Kidney (tissue), 14 donors: Measurements from ENCODE around the gene DDAH1. TPM values are rescaled to one million over a fixed set of nuclear protein-coding genes. Genes with fewer than 3 reads are reported as not detected.
A peak's percentile ranks its signal among the peaks of the same experiment; 100 is the strongest.

Experiments used
- DNase-seq, 5 donors: peaks; one replicate each; pipeline ENCODE4 v3.0.0-alpha.2; 2013 to 2020
- FAIRE-seq: peaks from 2 replicates; lab custom pipeline; 2012; peaks lifted over from hg19 to GRCh38; lab: Jason Lieb, UNC
- H3K27ac ChIP-seq, 2 donors: one replicate each; pipeline ENCODE4 v1.7.0; 2013; ENCODE audit warnings: low read depth in 2 of 2, low read length in 2 of 2, inconsistent platforms in 1 of 2
- H3K27me3 ChIP-seq: one replicate; pipeline ENCODE4 v1.7.1; 2013; ENCODE audit warnings: low read length, inconsistent platforms; ENCODE audit not compliant: control insufficient read depth, insufficient read depth
- H3K36me3 ChIP-seq, 3 donors: one replicate each; pipeline versions ENCODE4 v1.7.0 to v1.7.1; 2013; ENCODE audit warnings: low read length in 3 of 3, control low read depth in 1 of 3, inconsistent platforms in 1 of 3; ENCODE audit not compliant: insufficient read depth in 3 of 3, control insufficient read depth in 2 of 3
- H3K4me1 ChIP-seq, 3 donors: one replicate each; pipeline versions ENCODE4 v1.7.0 to v1.7.1; 2013; ENCODE audit warnings: low read length in 3 of 3, inconsistent platforms in 1 of 3, low read depth in 1 of 3; ENCODE audit not compliant: control insufficient read depth in 2 of 3, insufficient read depth in 2 of 3
- H3K4me3 ChIP-seq, 3 donors: one replicate each; pipeline versions ENCODE4 v1.7.0 to v1.8.1; 2013; ENCODE audit warnings: low read length in 3 of 3, control low read depth in 1 of 3, inconsistent platforms in 1 of 3
- H3K9ac ChIP-seq, 3 donors: one replicate each; pipeline versions ENCODE4 v1.7.0 to v1.7.1; 2013; ENCODE audit warnings: low read length in 3 of 3, control low read depth in 1 of 3, inconsistent platforms in 1 of 3
- H3K9me3 ChIP-seq, 3 donors: one replicate each; pipeline versions ENCODE4 v1.7.0 to v1.7.1; 2013; ENCODE audit warnings: low read length in 3 of 3, control low read depth in 1 of 3, inconsistent platforms in 1 of 3; ENCODE audit not compliant: control insufficient read depth in 2 of 3, insufficient read depth in 1 of 3
- CTCF ChIP-seq: IDR thresholded peaks from 3 replicates; pipeline ENCODE4 v1.5.1; 2012; ENCODE audit warnings: mild to moderate bottlenecking, moderate library complexity, borderline replicate concordance; ENCODE audit not compliant: insufficient read depth; ENCODE audit errors: extremely low read depth
- intact Hi-C: fragments of 100-400 bp; cut with DNase I; formaldehyde crosslinking; loops from one replicate; pipeline ENCODE4 v1.11.1; 2022
- polyA plus RNA-seq: library from polyadenylated mRNA; stranded (reverse); fragments of 350-450 nt; fragmentation: Illumina TruSeq; extraction: RNeasy Lipid Tissue Mini Kit (QIAGEN cat#74804); gene quantifications from one replicate; pipeline ENCODE4 v1.2.3, GENCODE V29; 2014; ENCODE audit warnings: low read depth, low replicate concordance; ENCODE audit not compliant: insufficient read depth
- total RNA-seq: library from RNA; stranded (reverse); fragmentation: NEBNext Ultra II Directional; extraction: Animal tissue kit (Norgen Biotek cat#: 25700); gene quantifications from one replicate; pipeline ENCODE4 v1.2.1, GENCODE V29; 2021
- donor health status: control.
- donor health status: control.
- donor health status: control.
- donor health status: control.
- donor health status: control.
- donor health status: DM: yes; HTN: yes; CAD: no.
- donor health status: Normal renal cell carcinoma (clear cell type).

Gene DDAH1
- total and polyA plus RNA-seq, 2 donors from 2014 or later, result 73.1 to 98.9 TPM

GRCh38 chr1:85334962-85335361 lies 130.0 kb downstream of the DDAH1 start:
- DNase-seq, result no peak
- Histone ChIP-seq H3K27ac (no peak overlapping the region), H3K4me3 (no peak overlapping the region), H3K4me1 (peaks cover 0 to 11% (median 8%) of the 10 kb centered on the region in 3 donors), H3K36me3 (no peaks in the 10 kb centered on the region), H3K9ac (no peak overlapping the region), H3K27me3 (no peaks in the 10 kb centered on the region), H3K9me3 (no peaks in the 10 kb centered on the region)
- no peak for TF ChIP-seq CTCF
- intact Hi-C loops, result no loop called here
- FAIRE-seq, result no peak

GRCh38 chr1:85333186-85333585 lies 131.8 kb downstream of the DDAH1 start:
- Histone ChIP-seq H3K36me3 (no peaks in the 10 kb centered on the region), H3K27ac (no peak overlapping the region), H3K9me3 (no peaks in the 10 kb centered on the region), H3K4me1 (peaks cover 0 to 14% (median 9%) of the 10 kb centered on the region in 3 donors), H3K4me3 (no peak overlapping the region), H3K27me3 (no peaks in the 10 kb centered on the region), H3K9ac (no peak overlapping the region)
- DNase-seq, result no peak
- intact Hi-C loops, result no loop called here
- TF ChIP-seq CTCF, result no peak
- FAIRE-seq, result no peak

GRCh38 chr1:85332575-85332974 lies 132.4 kb downstream of the DDAH1 start:
- TF ChIP-seq CTCF, result no peak
- Histone ChIP-seq H3K4me1 (peaks cover 0 to 14% (median 9%) of the 10 kb centered on the region in 3 donors), H3K9me3 (no peaks in the 10 kb centered on the region), H3K27me3 (no peaks in the 10 kb centered on the region), H3K36me3 (no peaks in the 10 kb centered on the region), H3K27ac (no peak overlapping the region), H3K9ac (no peak overlapping the region), H3K4me3 (no peak overlapping the region)
- DNase-seq (no peak), FAIRE-seq (no peak)
- intact Hi-C loops, result no loop called here

DNA sequence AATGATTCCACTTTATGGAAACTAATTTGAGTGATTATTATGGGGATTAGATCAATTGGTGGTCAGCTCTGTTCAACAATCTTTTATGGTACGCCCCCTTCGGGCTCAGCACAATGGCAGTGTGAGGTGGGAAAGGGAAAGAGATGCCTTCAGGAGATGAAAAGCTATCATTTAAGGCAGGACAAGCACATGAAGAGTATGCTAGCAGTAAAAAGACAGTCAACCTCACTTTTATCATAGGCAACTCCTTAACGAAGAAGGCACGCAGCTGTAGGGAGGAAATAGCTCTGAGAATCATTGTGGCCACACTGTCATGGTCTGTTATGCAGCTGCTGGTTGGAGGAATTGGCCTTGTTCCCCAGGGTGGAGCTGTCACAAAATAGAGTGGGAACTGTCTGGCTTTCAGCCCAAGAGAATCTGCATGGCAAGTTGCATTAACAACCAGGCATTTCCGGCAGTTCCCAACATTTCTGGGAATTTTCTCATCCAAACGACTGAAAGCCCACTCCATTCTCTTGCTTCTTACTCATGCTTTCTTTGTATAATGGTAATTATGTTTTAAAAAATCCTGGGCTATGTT lies 134.2 kb downstream of the DDAH1 start:
- no peaks in the 10 kb centered on the region for H3K36me3 ChIP-seq
- peak in 3 of 5 donors; percentile 21 to 77 (median 69) for DNase-seq
- H3K9ac ChIP-seq, result no peak overlapping the region
- no peak for FAIRE-seq
- no peaks in the 10 kb centered on the region for H3K9me3 ChIP-seq
- H3K4me1 ChIP-seq, result peaks cover 0 to 23% (median 9%) of the 10 kb centered on the region in 3 donors
- peak overlapping the region; percentile 59 for H3K27ac ChIP-seq
- H3K4me3 ChIP-seq, result no peak overlapping the region
- no peaks in the 10 kb centered on the region for H3K27me3 ChIP-seq
- no peak for TF ChIP-seq CTCF
- intact Hi-C loops, result no loop called here
